ENCODE results near the gene UNC13C.
"Not testable (repeated sequence)": the region's sequence is repeated elsewhere in the genome, so short reads cannot be mapped to it uniquely, and the experiment has no call there.

Gene UNC13C

DNA sequence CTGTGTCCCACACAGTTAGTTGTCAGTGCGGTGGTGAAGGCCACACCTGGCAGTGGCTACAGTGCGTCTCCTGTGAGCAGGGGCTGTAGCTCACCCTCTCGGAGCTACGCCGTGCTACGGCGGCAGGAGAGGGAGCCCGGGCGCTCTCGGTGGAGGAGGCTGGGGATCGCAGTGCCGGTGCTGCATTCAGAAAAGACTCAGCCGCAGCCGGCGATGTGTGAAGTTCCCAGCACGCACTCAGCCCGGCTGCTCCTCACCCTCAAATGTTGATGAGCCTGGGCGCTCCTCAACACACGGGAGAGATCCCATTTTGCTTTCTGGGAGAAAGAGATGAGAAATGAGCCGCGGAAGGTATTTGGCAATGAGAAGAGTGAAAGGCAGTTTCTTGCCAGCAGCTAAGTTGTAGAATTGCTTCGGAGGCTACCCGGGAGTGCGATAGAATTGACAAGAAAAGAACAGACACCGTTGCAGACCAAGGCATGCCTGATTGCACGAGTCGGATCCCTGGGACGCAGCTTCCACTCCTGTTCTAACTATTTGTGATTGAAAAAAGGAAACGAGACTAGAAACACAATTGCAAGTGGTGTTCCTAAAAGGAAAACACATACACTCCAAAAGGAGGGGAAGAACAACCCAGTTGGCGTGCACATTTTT is at the start of gene UNC13C:
Gene UNC13C (plus strand): TSS at position 189 of the 654 bp plus-strand sequence. CDS start 34,463 bp downstream, outside the sequence.
- no peak for DNase-seq

DNA sequence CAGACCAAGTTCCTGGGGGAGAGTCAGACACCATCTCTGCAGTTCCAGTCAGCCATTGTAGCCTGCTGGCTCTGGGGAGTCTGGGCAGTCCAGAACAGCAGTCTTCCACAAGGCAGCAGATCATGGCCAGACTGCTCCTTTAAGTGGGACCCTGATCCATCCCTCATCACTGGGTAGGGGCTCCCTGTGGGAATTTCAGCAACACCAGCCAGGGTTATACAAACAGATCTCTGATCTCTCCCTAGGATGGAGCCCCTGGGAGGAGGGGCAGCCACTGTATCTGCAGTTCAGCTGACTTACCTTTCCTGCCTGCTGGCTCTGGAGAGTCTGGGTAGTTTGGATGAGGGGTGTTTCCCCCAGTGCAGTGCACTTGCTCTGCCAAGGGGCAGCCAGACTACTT is 42.1 kb upstream of the UNC13C start:
- DNase-seq: no peak

DNA sequence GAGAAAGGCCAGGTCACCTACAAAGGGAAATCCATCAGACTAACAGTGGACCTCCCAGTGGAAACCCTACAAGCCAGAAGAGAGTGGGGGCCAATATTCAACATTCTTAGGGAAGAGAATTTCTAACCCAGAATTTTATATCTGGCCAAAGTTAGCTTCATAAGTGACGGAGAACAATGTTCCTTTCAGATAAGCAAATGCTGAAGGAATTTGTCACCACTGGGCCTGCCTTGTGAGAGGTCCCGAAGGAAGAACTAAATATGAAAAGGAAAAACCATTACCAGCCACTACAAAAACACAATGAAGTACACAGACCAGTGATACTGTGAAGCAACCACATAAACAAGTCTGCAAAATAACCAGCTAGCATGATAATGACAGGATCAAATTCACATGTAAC is 40.6 kb upstream of the UNC13C start:
- DNase-seq: not testable (repeated sequence)

DNA sequence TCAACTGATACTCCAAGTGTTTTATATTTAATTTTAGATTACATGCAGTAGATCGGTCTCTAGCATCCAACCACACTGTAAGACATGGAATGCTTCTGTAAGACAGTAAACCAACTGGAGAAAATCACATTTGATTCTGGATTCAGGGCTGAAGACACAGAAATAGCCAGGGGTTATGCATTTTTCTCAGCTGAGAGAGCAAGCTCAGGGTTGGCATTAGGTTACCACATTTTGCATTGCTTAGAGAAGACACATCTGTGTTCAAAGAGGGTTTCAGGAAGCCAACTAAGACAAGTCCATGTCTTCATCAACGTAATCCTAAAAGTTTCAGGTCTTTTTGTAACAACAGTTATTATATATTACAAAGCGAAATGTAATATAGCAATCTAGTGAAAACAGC is 27.7 kb upstream of the UNC13C start:
- DNase-seq: no peak

DNA sequence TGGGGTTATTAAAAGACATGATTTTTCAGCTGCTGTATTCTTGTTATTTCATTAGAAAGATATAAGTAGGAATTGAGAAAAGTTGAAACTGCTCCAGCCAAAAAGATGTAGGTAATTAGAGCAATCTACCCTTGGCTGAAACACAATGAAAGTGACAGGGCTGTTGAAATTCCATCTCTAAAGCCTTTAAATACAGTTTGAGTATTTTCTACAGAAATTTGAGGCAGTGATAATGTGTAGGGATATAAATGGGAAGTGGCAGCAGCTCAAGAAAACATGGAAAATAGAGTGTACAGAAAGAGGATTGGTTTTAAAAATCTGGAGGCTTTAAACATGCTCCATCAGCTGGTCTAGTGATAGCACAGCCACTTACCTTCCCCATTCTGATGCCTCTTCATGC is 22.8 kb upstream of the UNC13C start:
- no peak for DNase-seq

DNA sequence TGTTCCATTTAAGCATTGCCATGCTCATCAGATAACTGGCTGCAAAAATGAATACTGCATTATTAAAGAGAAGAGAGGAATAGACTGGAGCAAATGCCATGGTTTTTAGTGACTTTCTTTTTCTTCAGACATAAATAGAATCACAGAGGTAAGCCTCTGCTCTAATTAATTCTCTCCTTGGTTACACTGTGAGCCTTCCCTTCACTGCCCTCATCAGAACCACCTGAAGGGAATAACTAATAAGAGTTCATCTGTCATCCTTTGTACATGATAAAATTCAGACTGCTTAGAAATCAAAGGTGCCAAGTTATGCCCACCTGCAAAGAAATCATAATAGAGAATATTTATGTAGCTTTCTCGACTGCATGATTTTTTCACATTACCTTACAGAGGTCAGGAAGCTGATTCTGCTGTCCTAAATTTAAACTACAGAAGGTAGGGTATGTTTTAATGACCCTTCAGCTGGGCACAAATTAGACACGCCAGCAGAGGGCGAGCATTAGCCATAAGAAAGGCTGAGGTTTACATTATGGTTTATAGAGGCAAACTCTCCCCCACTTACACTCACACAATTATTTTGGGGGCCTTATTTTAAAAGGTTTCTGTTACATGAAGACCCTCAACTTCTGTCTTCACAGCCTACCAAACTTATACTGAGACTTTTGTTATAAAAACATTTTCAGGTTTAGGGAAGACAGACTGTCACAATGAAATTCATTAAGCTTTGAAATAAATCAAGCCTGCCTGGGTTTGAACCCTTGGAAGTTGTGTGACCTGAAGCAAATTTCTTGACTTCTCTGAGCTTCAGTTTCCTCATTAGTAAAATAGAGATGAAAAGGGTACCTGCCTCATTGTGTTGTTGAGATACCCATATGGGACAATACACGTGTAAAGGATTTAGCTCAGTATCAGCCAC is 15.3 kb upstream of the UNC13C start:
- peak; percentile 6 for DNase-seq

DNA sequence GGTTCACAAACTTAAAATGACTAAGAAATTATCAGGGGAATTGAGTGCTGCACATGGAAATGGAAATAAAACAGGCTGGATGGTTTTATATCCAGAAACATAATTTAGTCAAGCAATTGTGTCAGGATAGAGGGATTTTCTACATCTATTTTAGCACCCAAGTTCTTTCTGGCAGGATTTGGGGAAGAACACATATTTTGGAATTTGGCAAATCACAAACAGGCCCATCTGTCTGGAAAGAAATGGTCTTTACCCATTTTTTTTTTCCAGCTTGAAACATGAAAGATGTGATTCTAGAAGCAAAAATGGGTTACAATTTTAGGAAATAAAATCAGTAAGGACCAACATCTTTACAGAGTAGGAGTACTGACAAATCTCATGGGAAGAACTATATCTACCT is 14.4 kb upstream of the UNC13C start:
- DNase-seq: no peak

DNA sequence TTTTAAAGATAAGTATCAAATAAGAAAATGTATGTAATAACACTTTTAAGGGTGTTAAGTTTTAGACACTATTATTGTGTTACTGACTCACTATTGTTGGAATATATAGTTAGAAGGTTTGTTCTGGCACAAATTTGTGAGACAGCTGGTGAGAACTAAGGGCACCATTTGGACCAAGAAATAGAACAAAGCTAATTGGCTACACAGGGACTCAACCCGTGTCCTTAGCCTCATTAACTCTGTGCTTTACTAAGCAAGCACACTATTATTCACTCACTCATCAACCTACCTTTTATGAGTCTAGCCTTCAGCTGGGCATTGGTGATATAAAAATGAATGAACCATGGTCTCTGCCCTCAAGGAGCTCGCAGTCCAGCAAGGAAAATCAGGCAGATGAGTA is 4.1 kb upstream of the UNC13C start:
- no peak for DNase-seq

DNA sequence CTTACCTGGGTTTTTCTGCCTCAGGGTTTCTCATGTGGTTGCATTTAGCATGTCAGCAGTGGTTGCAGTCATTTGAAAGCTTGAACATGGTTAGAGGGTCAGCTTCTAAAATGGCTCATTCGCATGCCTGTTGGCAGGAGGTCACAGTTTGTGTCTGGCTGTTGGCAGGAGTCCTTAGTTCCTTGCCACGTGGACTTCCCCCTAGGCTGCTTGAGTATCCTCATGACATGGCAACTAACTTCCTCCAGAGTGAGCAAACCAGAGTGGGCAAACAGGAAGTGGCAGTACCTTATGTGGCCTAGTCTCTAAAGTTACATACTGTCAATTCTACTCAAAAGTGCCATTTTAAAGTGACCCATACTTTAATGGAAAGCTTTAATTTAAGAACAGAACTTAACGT is 3.4 kb upstream of the UNC13C start:
- peak; percentile 1 for DNase-seq

DNA sequence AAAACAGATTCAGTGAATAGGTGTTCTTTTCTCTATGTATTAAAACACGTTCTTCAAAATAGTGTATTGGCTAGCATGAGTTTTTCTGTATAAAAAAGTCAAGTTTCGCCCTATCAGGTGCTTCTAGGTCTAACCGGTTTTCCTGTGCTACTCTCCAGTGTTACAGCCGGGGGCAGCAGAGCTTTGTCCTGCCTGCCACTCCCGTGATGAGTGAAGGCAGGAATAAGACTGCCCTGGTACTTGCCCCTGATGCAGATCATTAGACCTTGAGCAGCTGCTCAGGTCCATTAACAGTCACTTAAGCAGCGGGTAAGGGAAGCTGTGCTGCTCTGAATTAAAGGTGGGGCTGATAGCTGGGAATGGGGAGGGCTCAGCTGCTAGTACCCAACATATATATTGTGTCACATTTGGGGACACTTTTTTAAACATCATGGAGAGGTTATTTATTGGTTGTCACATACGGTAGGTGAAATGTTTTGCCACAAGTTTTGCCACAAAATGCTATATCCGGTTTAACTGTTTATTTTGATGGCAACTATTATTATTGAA is 1.3 kb upstream of the UNC13C start:
- DNase-seq: no peak

DNA sequence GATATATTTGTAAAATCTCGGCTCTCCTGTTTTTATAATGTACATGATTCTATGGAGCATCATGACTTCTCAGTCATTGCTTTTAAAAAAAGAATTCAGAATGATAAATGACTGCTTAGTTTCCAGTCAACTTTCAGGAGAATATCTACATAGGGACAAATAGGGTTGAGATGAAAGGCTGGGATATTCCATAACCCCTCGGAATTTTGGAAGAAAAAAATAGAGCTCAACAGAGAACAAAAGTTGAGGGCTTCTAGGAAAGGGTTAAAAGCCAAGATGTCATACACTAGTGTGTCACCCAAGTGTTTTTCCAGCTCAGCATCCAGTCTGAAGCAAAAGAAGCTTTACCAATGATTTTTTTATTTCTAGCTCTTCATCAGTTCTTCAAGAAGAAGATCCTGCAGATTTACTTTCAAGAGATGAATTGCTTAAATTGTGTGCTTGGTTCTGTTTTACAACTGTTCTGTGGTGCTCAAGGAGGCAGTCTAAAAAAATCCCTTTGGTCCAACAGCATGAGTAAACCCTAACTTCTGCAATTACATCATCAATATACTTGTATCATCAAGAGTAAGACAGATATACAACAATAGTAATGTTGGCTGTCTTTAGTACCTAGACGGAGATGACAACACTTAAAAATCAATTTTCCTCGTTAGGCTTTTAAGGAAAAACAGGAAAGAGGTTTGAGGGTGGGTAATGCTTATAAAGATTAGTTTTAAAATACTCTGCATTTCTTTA is 979 bp downstream of the UNC13C start:
- DNase-seq: no peak

DNA sequence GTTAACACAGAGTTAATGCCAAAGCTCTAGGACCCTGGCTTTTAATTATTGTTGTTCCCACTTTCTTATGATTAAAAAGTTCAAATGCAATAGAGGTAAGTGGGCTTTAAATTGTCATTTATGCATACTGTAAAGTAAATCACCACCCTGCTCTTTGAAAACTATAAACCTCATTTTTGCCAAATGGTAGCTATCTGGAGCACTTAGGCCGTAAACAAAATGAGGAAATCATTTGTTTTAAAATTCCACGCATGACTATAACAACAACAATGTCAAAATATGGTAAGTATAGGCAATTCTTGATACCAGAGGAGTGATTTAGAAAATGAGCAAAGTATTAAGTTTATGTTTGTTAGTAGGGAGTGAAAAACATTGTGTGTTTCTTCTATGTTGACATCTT is 1.8 kb downstream of the UNC13C start:
- DNase-seq: no peak

DNA sequence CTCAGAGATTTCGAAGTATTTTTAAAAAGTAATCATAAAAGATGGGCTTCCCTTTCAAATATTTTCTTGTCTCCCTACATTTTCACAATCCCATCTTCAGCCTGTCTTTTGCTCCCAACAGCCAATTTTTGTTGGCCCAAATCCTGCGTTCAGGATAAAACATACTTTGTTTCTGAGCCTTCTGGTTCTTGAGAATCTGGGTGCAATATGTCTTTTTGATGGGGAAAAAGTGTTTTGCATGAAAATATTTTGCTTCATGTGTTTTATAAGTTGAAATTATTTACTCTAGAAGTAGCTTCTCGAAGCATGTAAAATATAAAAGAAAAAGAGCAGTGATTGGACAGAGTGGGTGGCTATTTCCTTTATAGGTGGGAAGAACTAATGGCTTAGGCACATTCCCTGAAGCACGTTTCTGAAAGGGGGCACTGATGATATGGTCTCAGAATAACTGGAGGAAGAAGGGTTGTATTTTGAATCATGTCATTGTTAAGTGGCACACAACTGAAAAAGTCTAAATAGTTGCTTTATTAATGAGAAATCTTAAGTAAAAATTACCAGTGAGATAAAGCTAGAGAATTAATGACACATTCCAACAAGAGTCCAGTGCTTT is 3.9 kb downstream of the UNC13C start:
- no peak for DNase-seq

DNA sequence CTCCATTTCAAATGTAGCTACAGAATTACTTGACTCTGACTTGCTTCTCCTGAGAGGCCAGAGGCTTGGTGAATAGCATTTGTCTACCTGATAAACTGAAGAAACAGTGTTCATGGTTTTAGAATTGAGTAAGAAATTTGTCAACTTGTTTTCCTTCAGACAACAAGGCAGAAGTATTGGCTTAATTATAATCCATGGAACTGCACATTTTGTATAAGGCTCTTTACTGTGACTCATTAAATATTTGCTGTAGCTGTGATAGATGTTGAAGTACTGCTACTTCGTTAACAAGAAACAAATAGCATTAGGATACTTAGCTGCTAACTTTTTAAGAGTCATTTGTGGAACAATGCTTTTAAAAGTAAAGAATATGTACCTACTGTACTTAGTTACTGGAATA is 4.6 kb downstream of the UNC13C start:
- no peak for DNase-seq

DNA sequence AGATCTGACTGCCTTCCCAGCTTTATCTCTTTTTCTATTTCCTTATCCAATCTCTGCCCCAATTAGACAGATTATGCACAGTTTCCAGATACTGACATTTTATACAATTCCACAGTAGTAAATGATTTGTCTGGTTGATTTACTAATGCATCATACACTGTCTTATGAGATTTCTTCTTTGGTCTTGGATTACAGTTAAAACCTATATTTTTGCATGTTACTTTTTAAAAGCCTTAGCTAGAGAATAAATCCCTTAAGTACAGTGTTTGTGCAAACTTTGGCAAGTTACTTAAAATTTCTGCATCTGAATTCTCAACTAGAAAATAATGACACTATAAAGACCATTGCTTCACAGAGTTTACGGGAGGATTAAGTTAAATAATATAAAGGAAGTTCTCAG is 6.0 kb downstream of the UNC13C start:
- DNase-seq: no peak

DNA sequence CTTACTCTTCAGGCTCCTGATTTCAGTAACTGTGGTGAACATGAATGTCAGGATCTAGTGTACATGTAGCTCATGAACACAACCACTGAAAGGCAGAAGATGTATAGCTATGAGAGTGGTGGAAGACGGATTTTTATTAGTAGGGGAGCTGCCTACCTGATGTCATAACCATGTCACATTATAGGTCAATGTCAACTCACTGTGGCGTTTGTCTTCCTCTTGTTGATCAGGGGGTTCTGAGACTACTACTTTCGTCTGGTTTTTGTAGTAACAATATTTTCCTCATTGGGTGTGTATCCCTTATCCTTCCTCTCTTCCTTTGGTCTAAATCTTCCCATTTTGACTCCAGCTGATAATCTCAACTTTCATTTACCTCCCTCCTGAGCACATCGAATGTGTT is 7.3 kb downstream of the UNC13C start:
- DNase-seq: no peak

DNA sequence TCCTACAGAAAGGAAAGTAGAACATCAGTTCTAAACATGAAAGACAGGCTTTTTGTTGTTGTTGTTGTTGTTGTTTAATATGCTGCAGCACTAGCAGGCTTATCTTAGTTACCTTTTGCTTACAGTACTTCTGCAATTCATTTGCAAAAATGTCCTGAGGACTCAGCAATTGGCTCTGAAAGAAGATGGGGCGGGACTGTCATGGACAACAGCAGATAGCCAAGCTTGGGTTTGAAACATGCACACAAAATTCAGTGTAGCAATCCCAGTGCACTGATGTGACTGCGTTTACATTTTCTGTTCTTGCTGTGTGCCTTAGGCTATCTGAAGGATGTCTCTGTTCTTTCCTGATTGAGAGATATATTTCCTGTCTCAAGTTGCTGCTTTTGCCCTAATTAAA is 9.2 kb downstream of the UNC13C start:
- no peak for DNase-seq

DNA sequence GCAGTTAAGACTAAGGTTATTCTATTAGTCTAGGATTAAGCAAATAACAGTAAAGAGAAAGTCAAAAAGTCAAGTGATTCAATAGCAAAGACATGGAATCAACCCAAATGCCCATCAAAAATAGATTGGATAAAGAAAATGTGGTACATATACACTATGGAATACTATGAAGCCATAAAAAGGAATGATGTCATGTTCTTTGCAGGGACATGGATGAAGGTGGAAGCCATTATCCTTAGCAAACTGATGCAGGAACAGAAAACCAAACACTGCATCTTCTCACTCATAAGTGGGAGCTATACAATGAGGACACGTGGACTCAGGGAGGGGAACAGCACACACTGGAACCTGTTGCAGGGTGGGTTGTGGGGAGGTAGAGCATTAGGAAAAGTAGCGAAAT is 29.0 kb downstream of the UNC13C start:
- DNase-seq: no peak

DNA sequence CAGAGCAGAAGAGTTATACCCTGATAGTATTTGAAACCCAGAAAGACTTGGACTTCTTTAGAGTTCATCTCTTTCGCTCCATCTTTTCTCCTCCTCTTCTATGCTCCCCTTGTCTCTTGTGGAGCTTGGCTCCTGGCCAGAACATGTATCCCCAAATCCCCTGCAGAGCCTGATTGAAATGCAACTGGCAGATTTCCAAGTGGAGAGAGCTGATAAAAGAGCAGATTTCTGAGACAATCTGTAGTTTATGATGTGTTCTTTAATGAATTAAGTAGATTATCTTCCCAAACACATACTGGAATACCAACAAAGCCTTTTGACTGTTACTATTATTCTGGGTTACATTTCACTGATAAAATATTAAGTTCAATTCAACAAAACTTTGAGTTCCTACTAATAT is 33.4 kb downstream of the UNC13C start:
- DNase-seq: no peak

DNA sequence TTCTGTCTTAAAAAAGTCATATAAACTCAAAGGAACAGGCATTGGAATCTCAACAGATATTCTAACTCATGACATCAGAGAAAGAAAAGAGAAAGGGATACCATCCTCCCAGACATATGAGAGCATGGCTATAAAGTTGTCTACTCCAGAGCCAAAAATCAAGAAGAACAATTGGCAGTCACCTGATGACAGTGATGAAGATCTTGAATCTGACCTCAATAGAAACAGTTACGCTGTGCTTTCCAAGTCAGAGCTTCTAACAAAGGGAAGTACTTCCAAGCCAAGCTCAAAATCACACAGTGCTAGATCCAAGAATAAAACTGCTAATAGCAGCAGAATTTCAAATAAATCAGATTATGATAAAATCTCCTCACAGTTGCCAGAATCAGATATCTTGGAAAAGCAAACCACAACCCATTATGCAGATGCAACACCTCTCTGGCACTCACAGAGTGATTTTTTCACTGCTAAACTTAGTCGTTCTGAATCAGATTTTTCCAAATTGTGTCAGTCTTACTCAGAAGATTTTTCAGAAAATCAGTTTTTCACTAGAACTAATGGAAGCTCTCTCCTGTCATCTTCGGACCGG is 35.9 kb downstream of the UNC13C start:
- no peak for DNase-seq

DNA sequence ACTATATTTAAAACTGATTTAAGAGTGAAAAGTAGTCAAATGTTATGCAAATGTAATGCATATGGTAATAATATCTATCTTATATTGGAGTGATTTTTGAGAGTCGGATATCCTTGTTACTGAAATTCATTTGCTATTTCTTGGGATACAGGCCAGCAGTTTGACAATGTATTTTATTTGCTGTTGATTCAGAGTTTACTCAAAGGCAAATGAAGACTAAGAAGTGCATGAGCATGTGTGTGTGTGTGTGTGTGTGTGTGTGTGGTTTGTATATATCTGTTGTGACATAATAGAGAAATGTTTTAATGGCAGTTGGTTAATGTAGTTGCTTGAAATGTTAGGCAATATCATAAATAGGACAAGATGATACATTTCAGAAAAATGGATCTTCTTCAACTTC is 39.0 kb downstream of the UNC13C start:
- DNase-seq: no peak

DNA sequence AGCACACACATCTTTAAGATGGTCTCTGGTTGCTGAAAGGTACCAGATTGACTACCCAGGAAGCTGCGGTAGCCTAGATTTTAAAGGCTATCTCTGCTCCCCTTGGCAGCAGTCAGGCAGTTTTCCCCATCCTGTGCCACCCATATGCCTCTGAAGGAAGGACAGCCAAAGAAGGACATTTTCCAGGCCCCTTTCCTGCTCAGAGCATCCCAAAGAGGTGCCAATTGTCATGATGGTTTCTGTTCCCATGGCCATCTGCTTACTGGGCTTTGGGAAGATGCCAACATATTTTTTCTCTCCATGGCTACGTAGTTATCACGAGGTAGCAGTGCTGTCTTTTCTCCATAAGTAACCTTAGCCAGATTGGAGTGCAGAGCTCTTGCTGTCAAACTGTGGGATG is 39.7 kb downstream of the UNC13C start:
- no peak for DNase-seq

DNA sequence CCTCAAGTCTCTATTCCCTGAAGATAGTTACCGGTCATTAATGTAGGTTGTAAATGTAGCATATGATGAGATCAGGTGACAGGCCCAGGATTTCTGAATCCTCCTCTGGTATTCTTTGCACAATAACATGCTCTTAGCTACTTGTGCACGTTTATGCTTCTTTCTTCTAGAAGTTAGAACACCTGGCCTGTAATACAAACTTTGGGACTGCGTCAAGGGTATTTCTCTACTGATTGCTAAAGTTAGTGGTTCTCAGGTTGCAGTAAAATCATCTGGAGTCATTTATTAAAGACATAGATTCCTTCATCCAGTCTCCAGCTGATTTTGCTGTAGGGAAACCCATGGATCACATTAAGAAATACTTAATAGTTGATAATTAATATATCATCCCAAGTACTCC is 48.0 kb downstream of the UNC13C start:
- DNase-seq: no peak
